IMR-90 (cell line): ENCODE measurements around the gene SFPQ.

Experiments
- CTCF ChIP-seq: conservative IDR thresholded peaks from 2 replicates; pipeline ENCODE4 v1.5.1; 2012; ENCODE audit warnings: mild to moderate bottlenecking, low read depth, low read length, improper control_type of control experiment
- MAFK ChIP-seq: IDR thresholded peaks from 2 replicates; pipeline ENCODE4 v1.6.1; 2012; ENCODE audit warnings: low read depth, low read length, improper control_type of control experiment
- MAZ ChIP-seq: IDR thresholded peaks from 2 replicates; pipeline ENCODE4 v1.6.1; 2012; ENCODE audit warnings: low read depth, mild to moderate bottlenecking, low read length, improper control_type of control experiment, moderate library complexity, borderline replicate concordance
- MXI1 ChIP-seq: IDR thresholded peaks from 2 replicates; pipeline ENCODE4 v1.6.1; 2012; ENCODE audit warnings: low read depth, mild to moderate bottlenecking, low read length, moderate library complexity, borderline replicate concordance
- NFE2L2 ChIP-seq: fragments of 150-350 bp; IDR thresholded peaks from 2 replicates; pipeline ENCODE4 v1.6.1; 2016; ENCODE audit warnings: low read depth, mild to moderate bottlenecking, low read length
- POLR2A ChIP-seq: IDR thresholded peaks from 2 replicates; pipeline ENCODE4 v1.6.1; 2012; ENCODE audit warnings: mild to moderate bottlenecking, low read depth, low read length
- RAD21 ChIP-seq: IDR thresholded peaks from 2 replicates; pipeline ENCODE4 v1.6.1; 2012; ENCODE audit warnings: low read length, improper control_type of control experiment
- RCOR1 ChIP-seq: IDR thresholded peaks from 2 replicates; pipeline ENCODE4 v1.6.1; 2012; ENCODE audit warnings: mild to moderate bottlenecking, low read length, improper control_type of control experiment; ENCODE audit not compliant: insufficient replicate concordance
- RFX5 ChIP-seq: IDR thresholded peaks from 2 replicates; pipeline ENCODE4 v1.8.0; 2012; ENCODE audit warnings: low read depth, mild to moderate bottlenecking, low read length, moderate library complexity
- USF2 ChIP-seq: fragments of 150-350 bp; IDR thresholded peaks from 2 replicates; pipeline ENCODE4 v1.6.1; 2017; ENCODE audit warnings: mild to moderate bottlenecking, antibody characterized with exemption, low read length, low read depth

GRCh38 chr1:35171579-35171978 is 21.4 kb downstream of the SFPQ start:
- TF ChIP-seq CTCF, result no peak
- TF ChIP-seq RAD21, result no peak
- TF ChIP-seq USF2, result no peak
- no peak for TF ChIP-seq MXI1
- TF ChIP-seq POLR2A, result no peak
- no peak for TF ChIP-seq MAFK
- TF ChIP-seq NFE2L2, result no peak
- TF ChIP-seq RCOR1, result no peak
- TF ChIP-seq RFX5, result no peak
- TF ChIP-seq MAZ, result no peak
